Urinary bladder (tissue), 4 donors: ENCODE measurements around the gene KIAA1328. TPM values are rescaled to one million over a fixed set of nuclear protein-coding genes. Genes with fewer than 3 reads are reported as not detected.

Experiments
- DNase-seq: peaks from one replicate; pipeline ENCODE4 v3.0.0-alpha.2; 2015; ENCODE audit errors: extremely low spot score
- H3K27ac ChIP-seq: one replicate; pipeline ENCODE4 v1.5.1; 2013; ENCODE audit warnings: low read depth, mild to moderate bottlenecking, moderate library complexity
- H3K36me3 ChIP-seq: one replicate; pipeline ENCODE4 v1.6.1; 2013; ENCODE audit warnings: mild to moderate bottlenecking, moderate library complexity; ENCODE audit not compliant: insufficient read depth
- H3K4me1 ChIP-seq: one replicate; pipeline ENCODE4 v1.6.1; 2013; ENCODE audit warnings: mild to moderate bottlenecking, moderate library complexity; ENCODE audit not compliant: insufficient read depth
- H3K4me3 ChIP-seq: one replicate; pipeline ENCODE4 v1.5.1; 2013; ENCODE audit warnings: low read depth, low read length
- WGBS: extraction: QIAGEN DNeasy Blood & Tissue Kit; methylation state at CpG from one replicate; pipeline ENCODE4 v1.1.7; 2013; 5-methylcytosine and 5-hydroxymethylcytosine counted together
- polyA plus RNA-seq: library from polyadenylated mRNA; stranded (reverse); fragments of 200-250 nt; gene quantifications from one replicate; pipeline ENCODE4 v1.2.3, GENCODE V29; 2013
- total RNA-seq: library from RNA; depleted of rRNA; stranded (reverse); fragments of >200 nt; gene quantifications from one replicate; pipeline ENCODE4 v1.2.3, GENCODE V29; 2014
- donor health status: healthy with polysubstance abuse.
- donor health status: healthy.

KIAA1328 gene
- total and polyA plus RNA-seq, 2 donors = 5.4 to 34.6 TPM

DNA sequence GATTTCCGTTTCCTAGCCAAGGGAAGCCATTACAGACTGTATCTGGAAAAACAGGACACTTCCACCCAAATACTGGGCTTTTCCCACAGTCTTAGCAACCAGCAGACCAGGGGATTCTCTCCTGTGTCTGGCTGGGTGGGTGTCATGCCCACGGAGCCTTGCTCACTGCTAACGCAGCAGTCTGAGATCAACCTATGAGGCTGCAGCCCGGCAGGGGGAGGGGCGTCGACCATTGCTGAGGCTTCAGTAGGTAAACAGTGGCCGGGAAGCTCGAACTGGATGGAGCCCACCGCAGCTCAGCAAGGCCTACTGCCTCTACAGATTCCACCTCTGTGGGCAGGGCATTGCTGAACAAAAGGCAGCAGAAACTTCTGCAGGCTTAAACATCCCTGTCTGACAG lies 131.1 kb downstream of the KIAA1328 start:
- DNase-seq = no peak
- WGBS = 94% methylated on average over 9 of the region's 9 CpGs

DNA sequence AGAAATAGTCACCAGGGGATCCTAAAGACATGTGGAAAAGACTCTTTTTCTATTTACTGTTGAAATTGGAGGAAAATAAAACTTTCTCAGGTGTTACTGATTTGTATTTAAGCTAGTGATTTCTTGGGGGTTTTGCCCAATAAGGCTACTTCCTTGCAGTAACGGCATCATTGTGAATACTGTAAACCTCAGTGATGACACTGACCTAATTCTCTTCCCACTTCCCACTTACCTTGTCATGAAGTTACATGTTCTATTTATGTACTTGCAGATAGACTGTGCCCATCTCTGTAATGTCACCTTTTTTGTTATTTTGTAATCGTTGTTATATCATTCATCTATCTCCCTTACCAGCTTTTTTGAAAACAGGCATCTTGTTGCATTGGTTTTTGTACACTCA lies 134.5 kb downstream of the KIAA1328 start:
- Histone ChIP-seq H3K36me3 (no peaks in the 10 kb centered on the region), H3K27ac (no peak overlapping the region), H3K4me1 (no peaks in the 10 kb centered on the region), H3K4me3 (no peak overlapping the region)
- no peak for DNase-seq
- WGBS = 86% methylated on average over 2 of the region's 2 CpGs

More for the DNA sequence above, 131.1 kb downstream of the KIAA1328 start:
- H3K36me3 ChIP-seq = no peaks in the 10 kb centered on the region
- no peaks in the 10 kb centered on the region for H3K4me1 ChIP-seq
- H3K27ac ChIP-seq = no peak overlapping the region
- H3K4me3 ChIP-seq = no peak overlapping the region

DNA sequence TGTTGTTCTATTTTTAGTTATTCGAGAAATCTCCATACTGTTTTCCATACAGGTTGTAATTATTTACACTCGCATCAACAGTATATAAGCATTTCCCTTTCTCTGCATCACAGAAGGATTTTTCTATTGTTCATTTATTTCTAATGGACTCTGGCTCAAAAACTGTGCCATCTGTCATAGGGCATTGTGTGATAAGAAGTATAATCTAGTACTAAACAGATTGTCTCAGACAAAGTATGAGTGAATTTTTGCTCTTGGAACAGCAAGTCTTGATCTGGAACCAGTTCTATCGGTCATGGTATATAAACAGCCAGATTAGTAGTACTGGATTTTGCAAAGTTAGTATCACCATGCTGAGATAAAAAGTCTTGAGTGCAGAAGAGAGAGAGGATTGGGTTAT lies 145.8 kb downstream of the KIAA1328 start:
- 80% methylated on average over 3 of the region's 3 CpGs for WGBS
- no peaks in the 10 kb centered on the region for H3K4me1 ChIP-seq
- H3K4me3 ChIP-seq = no peak overlapping the region
- no peak for DNase-seq
- no peaks in the 10 kb centered on the region for H3K36me3 ChIP-seq
- no peak overlapping the region for H3K27ac ChIP-seq

DNA sequence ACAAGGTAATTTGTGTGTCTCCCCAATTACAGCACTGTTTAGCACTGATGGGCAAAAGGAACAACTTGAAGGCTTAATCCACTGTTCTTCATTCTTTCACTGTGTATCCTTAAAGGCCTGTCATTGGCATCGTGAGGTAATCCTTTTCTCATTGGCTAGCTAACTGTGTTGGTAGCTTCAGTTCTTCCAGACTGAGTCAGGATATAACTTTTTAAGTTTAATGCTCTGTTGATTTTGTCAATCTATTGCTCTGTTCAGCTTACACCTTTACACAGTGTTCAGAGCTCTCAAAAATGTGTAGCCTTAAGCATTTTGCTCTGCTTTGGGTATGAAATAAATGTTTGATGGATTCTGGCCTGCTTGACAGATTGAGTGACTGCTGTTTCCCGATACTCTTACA lies 148.2 kb downstream of the KIAA1328 start:
- H3K27ac ChIP-seq = no peak overlapping the region
- DNase-seq = no peak
- no peaks in the 10 kb centered on the region for H3K36me3 ChIP-seq
- no peaks in the 10 kb centered on the region for H3K4me1 ChIP-seq
- H3K4me3 ChIP-seq = no peak overlapping the region
- WGBS = 83% methylated on average over 2 of the region's 2 CpGs

DNA sequence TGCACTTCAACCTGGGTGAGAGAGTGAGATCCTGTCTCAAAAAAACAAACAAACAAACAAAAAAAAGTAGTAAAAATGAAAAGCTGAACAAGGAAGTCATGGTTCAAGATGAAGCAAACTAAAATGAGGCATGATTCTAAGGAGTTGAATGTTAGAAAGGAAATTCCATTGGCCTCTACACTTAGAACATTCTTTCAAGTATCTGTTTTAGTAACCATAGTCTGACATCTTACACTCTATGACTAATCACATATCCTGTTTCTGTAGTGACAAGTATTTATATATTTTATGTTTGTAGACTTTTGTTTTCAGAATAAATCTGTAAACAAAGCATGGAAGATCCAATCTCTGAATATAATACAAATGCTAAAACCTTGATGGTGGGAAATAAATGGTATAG lies 164.1 kb downstream of the KIAA1328 start:
- DNase-seq = no peak
- H3K36me3 ChIP-seq = no peaks in the 10 kb centered on the region
- no peaks in the 10 kb centered on the region for H3K4me1 ChIP-seq
- no peak overlapping the region for H3K27ac ChIP-seq
- H3K4me3 ChIP-seq = no peak overlapping the region

DNA sequence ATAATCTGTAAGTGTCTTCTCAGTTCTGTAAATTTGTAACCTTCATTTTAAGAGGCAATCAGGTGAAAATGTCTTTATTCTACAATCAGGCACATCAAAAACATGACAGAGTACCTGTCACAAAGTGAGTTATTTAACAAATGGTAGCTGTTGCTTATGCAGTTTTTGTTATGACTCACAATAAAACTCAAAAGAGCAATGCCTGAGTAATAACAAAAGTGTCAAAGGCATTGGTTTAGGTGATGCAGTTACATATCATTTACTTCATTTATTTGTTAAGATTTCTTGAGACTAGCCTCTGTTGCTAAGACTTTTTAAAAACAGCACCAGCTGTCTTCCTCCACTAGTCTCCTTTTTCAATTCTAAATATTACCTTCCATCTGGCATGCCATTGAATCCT lies 177.8 kb downstream of the KIAA1328 start:
- Histone ChIP-seq H3K4me1 (no peaks in the 10 kb centered on the region), H3K4me3 (no peak overlapping the region), H3K36me3 (no peaks in the 10 kb centered on the region), H3K27ac (no peak overlapping the region)
- DNase-seq = no peak

DNA sequence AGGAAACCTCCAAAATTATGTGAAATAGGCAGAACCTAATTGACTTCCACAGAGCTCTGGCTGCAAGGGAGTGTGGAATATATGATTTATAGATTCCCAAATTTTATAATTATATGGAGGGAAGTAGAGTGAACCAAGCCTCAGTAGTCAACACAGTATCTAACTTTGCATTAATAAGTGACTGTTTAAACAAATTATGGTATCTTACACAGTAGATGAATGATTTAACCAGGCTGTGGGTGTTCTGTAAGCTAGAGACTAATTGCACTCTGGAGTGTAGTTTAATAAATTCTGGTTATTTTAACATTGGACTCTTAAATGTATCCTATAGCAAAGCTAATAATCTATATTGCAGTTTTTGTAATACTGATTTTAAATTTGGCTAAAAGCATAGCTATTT lies 183.5 kb downstream of the KIAA1328 start:
- Histone ChIP-seq H3K36me3 (no peaks in the 10 kb centered on the region), H3K4me3 (no peak overlapping the region), H3K27ac (no peak overlapping the region), H3K4me1 (no peaks in the 10 kb centered on the region)
- no peak for DNase-seq

DNA sequence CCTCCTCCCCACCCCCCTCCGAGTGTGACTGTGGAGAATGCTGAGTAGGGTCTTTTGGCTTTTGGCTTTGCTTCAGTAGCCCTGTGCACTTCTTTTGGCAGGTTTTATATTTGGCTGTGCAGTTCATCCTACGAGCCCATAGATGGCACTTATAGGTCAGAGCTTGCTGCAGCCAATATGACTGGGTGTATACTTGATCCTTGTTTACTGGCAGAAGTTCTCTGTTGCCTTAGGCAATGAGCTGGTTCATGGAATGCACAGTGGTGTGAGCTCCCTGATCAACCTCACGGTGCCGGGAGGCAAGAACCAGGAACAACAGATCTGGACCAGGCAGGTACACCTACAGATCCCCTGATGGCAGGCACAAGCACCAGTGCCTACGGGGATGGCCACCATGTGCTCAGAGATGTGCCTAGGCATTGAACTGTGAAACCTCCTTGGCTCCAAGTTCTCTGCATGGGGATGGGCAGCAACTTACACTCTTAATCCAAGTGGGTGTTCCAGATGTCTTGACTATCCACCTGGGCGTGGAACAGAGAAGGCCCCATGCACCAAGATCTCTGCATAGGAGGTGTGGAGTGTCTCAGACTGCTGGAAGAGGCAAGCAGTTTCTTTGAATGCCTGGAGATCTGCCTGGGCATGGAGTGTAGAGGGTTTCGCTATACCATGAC lies 190.4 kb downstream of the KIAA1328 start:
- H3K4me1 ChIP-seq = no peaks in the 10 kb centered on the region
- H3K36me3 ChIP-seq = no peaks in the 10 kb centered on the region
- H3K27ac ChIP-seq = no peak overlapping the region
- no peak overlapping the region for H3K4me3 ChIP-seq
- DNase-seq = no peak
- 87% methylated on average over 7 of the region's 7 CpGs for WGBS

DNA sequence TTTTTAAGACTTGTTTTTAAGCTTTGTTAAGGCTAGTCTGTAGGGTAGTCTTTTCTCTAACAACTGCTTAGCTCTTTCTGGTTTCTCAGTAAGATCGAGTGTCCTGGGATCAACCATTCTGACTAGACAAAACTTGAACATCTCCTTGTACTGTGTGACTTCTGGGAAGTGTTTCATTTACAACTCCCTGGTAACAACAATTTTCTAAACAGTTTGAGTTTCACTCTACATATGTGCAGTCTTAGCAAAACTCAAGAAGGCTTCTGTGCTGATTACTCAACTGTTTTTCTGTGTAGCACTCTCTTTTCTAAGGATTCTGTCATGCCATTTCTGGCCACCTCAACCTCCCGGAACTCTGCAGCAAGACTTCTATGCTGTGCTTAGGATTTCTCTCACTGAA lies 204.5 kb downstream of the KIAA1328 start:
- H3K4me3 ChIP-seq = no peak overlapping the region
- H3K4me1 ChIP-seq = no peaks in the 10 kb centered on the region
- no peak overlapping the region for H3K27ac ChIP-seq
- DNase-seq = no peak
- no peaks in the 10 kb centered on the region for H3K36me3 ChIP-seq
- WGBS = 73% methylated on average over 2 of the region's 2 CpGs

DNA sequence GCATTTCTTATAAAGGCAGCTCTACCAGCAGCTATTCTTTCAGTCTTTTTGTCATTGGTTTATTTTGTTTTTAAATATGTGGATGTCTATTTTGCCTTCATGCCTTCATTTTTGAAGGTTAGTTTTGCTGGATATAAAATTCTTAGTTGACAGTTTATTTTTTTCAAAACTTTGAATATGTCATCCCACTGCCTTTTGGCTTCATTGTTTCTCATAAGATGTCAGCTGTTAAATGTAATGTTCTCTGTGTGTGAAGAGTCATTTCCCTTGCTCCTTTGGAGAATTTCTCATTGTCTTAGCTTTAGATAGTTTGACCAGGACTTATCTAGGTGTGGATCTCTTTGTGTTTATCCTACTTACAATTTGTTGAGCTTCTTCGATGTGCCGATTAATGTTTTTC lies 213.5 kb downstream of the KIAA1328 start:
- no peak overlapping the region for H3K27ac ChIP-seq
- no peaks in the 10 kb centered on the region for H3K4me1 ChIP-seq
- H3K36me3 ChIP-seq = peaks cover 2% of the 10 kb centered on the region
- WGBS = over 99% methylated on average over 2 of the region's 2 CpGs
- no peak for DNase-seq
- H3K4me3 ChIP-seq = no peak overlapping the region

DNA sequence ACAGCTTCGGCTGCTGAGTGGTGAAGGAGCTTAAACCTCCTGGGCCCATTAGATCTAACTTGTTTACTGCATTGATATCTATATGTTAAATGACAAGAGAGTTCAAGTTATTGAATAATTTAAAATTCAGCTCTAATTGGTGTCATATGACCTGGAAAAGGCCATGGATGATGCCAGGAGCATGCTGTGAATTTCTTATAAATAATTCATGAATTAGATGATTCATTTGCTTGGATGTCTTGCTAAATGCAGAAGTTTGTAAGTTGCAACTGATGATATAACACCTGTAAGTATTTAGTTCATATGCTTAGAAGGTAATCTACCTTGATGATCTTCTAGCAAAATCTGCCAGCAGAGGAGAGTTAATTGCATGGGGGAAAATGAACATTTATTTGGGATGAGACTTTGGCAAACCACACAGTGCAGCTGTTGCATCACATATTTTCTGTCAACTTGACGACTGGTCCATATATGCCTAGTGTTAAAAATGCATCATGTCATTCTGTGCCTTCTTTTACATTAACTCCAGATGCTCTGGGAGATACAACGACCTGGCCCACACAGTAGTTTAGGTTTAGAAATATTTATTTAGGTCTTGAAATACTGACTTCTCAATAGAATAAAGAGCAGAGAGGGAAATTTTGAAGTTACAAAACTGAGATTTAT lies 226.3 kb downstream of the KIAA1328 start:
- Histone ChIP-seq H3K4me1 (no peaks in the 10 kb centered on the region), H3K27ac (no peak overlapping the region), H3K4me3 (no peak overlapping the region), H3K36me3 (no peaks in the 10 kb centered on the region)
- no peak for DNase-seq
- 68% methylated on average over 3 of the region's 3 CpGs for WGBS

DNA sequence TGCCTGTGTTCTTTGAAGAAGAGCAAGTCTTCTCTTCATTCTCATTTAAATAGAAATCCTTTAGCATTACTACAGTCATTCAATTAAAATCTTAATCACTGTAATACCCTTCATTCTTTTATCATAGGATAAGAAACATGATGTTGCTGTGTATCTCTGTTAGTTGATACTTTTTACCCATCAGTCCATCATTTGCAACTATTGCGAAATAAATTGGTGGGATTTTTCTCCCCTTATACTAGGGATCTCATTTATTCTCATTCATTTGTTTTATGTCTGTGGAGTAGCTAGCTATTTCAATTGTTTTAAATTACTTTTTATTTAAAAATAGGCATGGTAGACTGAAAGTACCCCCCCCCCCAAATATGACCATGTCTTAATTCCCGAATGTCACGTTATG lies 235.3 kb downstream of the KIAA1328 start:
- Histone ChIP-seq H3K4me1 (no peaks in the 10 kb centered on the region), H3K4me3 (no peak overlapping the region), H3K27ac (no peak overlapping the region), H3K36me3 (no peaks in the 10 kb centered on the region)
- WGBS = 96% methylated on average over 3 of the region's 3 CpGs
- no peak for DNase-seq

DNA sequence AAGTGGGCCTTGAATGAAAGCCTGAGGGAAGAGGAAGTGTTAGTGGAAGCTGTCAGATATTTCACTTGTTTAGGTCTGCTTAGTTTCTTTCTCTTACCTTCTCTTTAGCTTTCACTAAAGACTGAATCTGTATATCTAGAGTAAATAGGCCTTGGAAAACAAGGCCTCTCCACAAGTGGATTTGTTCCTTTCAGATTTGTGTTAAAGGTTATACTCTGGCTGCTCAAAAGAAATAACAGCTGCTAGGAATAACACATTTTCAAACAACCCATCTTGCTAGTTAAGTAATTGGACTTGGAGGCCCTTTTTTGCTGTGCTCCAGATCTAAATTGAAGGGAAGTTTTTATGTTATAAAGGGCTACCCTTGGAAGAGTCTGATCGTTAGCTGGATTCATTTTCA lies 236.3 kb downstream of the KIAA1328 start:
- DNase-seq = no peak
- Histone ChIP-seq H3K4me3 (no peak overlapping the region), H3K27ac (no peak overlapping the region), H3K4me1 (no peaks in the 10 kb centered on the region), H3K36me3 (no peaks in the 10 kb centered on the region)
- WGBS = 95% methylated on average over 1 of the region's 1 CpG

DNA sequence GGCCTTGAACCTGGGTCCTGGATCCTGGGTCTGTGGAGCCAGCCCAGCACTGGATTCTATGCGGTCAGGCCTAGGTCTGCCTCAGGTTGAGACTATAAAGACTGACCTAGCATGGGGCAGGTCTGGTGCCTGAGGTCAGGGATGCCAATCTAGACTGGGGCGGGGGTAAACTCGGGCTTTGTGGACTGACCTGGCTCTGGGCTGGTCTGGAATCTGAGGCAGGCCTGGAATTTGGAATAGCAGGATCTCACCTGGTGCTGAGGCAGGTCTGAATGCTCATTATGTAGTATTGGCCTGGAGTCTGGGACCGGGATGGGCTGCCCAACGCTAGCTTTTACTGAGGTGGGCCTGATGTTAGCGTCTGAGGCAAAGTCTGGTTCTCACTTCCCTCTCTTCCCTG lies 256.0 kb downstream of the KIAA1328 start:
- WGBS = 79% methylated on average over 6 of the region's 6 CpGs
- Histone ChIP-seq H3K4me1 (no peaks in the 10 kb centered on the region), H3K36me3 (no peaks in the 10 kb centered on the region), H3K27ac (no peak overlapping the region), H3K4me3 (no peak overlapping the region)
- no peak for DNase-seq

DNA sequence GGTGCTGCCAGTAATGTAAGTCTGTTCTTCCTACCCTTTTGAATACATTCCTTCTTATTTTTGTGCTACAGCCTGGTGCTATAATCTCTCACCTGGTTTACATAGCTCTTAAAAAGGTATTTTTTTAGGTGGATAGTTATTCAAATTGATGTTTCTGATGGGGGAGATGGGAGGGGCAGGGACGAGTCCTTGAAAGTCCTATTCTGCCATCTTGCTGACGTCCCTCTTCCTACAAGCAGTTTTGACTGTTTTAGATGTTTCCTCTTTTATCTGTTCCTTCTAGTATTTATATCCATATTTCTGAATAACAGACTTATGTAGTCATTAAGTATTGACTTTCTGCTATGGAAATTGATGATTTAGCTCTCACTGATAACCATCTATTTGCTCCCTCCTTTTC lies 256.4 kb downstream of the KIAA1328 start:
- 88% methylated on average over 2 of the region's 2 CpGs for WGBS
- no peaks in the 10 kb centered on the region for H3K36me3 ChIP-seq

More for the DNA sequence above, 256.4 kb downstream of the KIAA1328 start:
- no peak overlapping the region for H3K4me3 ChIP-seq
- no peaks in the 10 kb centered on the region for H3K4me1 ChIP-seq
- no peak for DNase-seq
- no peak overlapping the region for H3K27ac ChIP-seq
